Thymus (tissue), 11 donors: Measurements from ENCODE around the gene ARHGAP24. TPM values are rescaled to one million over a fixed set of nuclear protein-coding genes. Genes with fewer than 3 reads are reported as not detected.
"Not testable (repeated sequence)": the region's sequence is repeated elsewhere in the genome, so short reads cannot be mapped to it uniquely, and the experiment has no call there.

Source experiments
- DNase-seq, 9 donors: peaks; one replicate each; pipeline ENCODE4 v3.0.0-alpha.2; 2013; ENCODE audit warnings: low spot score in 9 of 9, low read depth in 6 of 9, missing footprints in 1 of 9
- H3K27ac ChIP-seq, 2 donors: one replicate each; pipeline ENCODE4 v1.5.1; 2013; ENCODE audit warnings: control low read depth in 1 of 2, low read depth in 1 of 2, low read length in 1 of 2, mild to moderate bottlenecking in 1 of 2, moderate library complexity in 1 of 2
- H3K27me3 ChIP-seq, 2 donors: one replicate each; pipeline ENCODE4 v1.5.1; 2013; ENCODE audit warnings: low read length in 1 of 2; ENCODE audit not compliant: control insufficient read depth in 2 of 2, insufficient read depth in 1 of 2
- H3K36me3 ChIP-seq, 2 donors: one replicate each; pipeline ENCODE4 v1.5.1; 2013; ENCODE audit warnings: low read length in 1 of 2, mild to moderate bottlenecking in 1 of 2, moderate library complexity in 1 of 2; ENCODE audit not compliant: control insufficient read depth in 2 of 2, insufficient read depth in 2 of 2
- H3K4me1 ChIP-seq, 2 donors: one replicate each; pipeline ENCODE4 v1.5.1; 2013; ENCODE audit warnings: low read length in 2 of 2; ENCODE audit not compliant: control insufficient read depth in 2 of 2, insufficient read depth in 2 of 2
- H3K4me3 ChIP-seq, 2 donors: one replicate each; pipeline ENCODE4 v1.5.1; 2013; ENCODE audit warnings: low read length in 2 of 2, control low read depth in 1 of 2, mild to moderate bottlenecking in 1 of 2
- H3K9me3 ChIP-seq, 2 donors: one replicate each; pipeline ENCODE4 v1.5.1; 2013; ENCODE audit warnings: low read length in 1 of 2, mild to moderate bottlenecking in 1 of 2; ENCODE audit not compliant: control insufficient read depth in 2 of 2, insufficient read depth in 1 of 2
- WGBS: extraction: QIAGEN DNeasy Blood & Tissue Kit; methylation state at CpG from one replicate; pipeline ENCODE4 v1.1.7; 2013; 5-methylcytosine and 5-hydroxymethylcytosine counted together
- polyA plus RNA-seq: library from polyadenylated mRNA; stranded (reverse); fragments of 200-250 nt; gene quantifications from one replicate; pipeline ENCODE4 v1.2.3, GENCODE V29; 2013
- total RNA-seq: library from RNA; stranded (reverse); fragments of 120-200 nt; gene quantifications from one replicate; pipeline ENCODE4 v1.2.4, GENCODE V29; 2013
- donor health status: healthy.

The ARHGAP24 gene
- total and polyA plus RNA-seq, 2 donors: 10.0 to 18.2 TPM

GRCh38 chr4:85953651-85954018, 478.7 kb downstream of the ARHGAP24 start:
- no peak for DNase-seq
- Histone ChIP-seq H3K4me1 (no peaks in the 10 kb centered on the region), H3K9me3 (no peaks in the 10 kb centered on the region), H3K4me3 (no peak overlapping the region), H3K27me3 (no peaks in the 10 kb centered on the region), H3K27ac (no peak overlapping the region), H3K36me3 (no peaks in the 10 kb centered on the region)
- 94% methylated on average over 3 of the region's 3 CpGs for WGBS

GRCh38 chr4:85955620-85956292, 480.8 kb downstream of the ARHGAP24 start:
- H3K27me3 ChIP-seq: no peaks in the 10 kb centered on the region
- no peaks in the 10 kb centered on the region for H3K36me3 ChIP-seq
- no peak overlapping the region for H3K27ac ChIP-seq
- DNase-seq: no peak
- no peaks in the 10 kb centered on the region for H3K9me3 ChIP-seq
- no peaks in the 10 kb centered on the region for H3K4me1 ChIP-seq
- no peak overlapping the region for H3K4me3 ChIP-seq

GRCh38 chr4:85956293-85956945, 481.5 kb downstream of the ARHGAP24 start:
- no peak overlapping the region for H3K27ac ChIP-seq
- no peaks in the 10 kb centered on the region for H3K36me3 ChIP-seq
- H3K4me3 ChIP-seq: no peak overlapping the region
- H3K4me1 ChIP-seq: no peaks in the 10 kb centered on the region
- H3K27me3 ChIP-seq: no peaks in the 10 kb centered on the region
- no peak for DNase-seq
- no peaks in the 10 kb centered on the region for H3K9me3 ChIP-seq
- WGBS: 98% methylated on average over 17 of the region's 17 CpGs

- H3K36me3 ChIP-seq: no peaks in the 10 kb centered on the region
- no peaks in the 10 kb centered on the region for H3K4me1 ChIP-seq
- no peak overlapping the region for H3K4me3 ChIP-seq
- 94% methylated on average over 4 of the region's 4 CpGs for WGBS
- DNase-seq: no peak
- no peaks in the 10 kb centered on the region for H3K9me3 ChIP-seq
- H3K27me3 ChIP-seq: no peaks in the 10 kb centered on the region
- no peak overlapping the region for H3K27ac ChIP-seq
Observed at GRCh38 chr4:85961887-85962286, 486.9 kb downstream of the ARHGAP24 start.

- Histone ChIP-seq H3K27me3 (no peaks in the 10 kb centered on the region), H3K36me3 (no peaks in the 10 kb centered on the region), H3K9me3 (no peaks in the 10 kb centered on the region), H3K4me1 (no peaks in the 10 kb centered on the region), H3K4me3 (no peak overlapping the region), H3K27ac (no peak overlapping the region)
- no peak for DNase-seq
- 94% methylated on average over 1 of the region's 1 CpG for WGBS
Observed at GRCh38 chr4:85963231-85963630, 488.3 kb downstream of the ARHGAP24 start.

- Histone ChIP-seq H3K36me3 (no peaks in the 10 kb centered on the region), H3K27ac (no peak overlapping the region), H3K27me3 (no peaks in the 10 kb centered on the region), H3K4me3 (no peak overlapping the region), H3K9me3 (no peaks in the 10 kb centered on the region), H3K4me1 (no peaks in the 10 kb centered on the region)
- DNase-seq: no peak
Observed at GRCh38 chr4:85964298-85964697, 489.3 kb downstream of the ARHGAP24 start.

- not testable (repeated sequence) for H3K4me3 ChIP-seq, H3K36me3 ChIP-seq, H3K4me1 ChIP-seq, DNase-seq, H3K27ac ChIP-seq, H3K9me3 ChIP-seq, H3K27me3 ChIP-seq
- WGBS: 96% methylated on average over 4 of the region's 4 CpGs
Observed at GRCh38 chr4:85965017-85965416, 490.1 kb downstream of the ARHGAP24 start.

GRCh38 chr4:85965529-85965928, 490.6 kb downstream of the ARHGAP24 start:
- Histone ChIP-seq H3K27ac (no peak overlapping the region), H3K4me1 (no peaks in the 10 kb centered on the region), H3K4me3 (no peak overlapping the region), H3K27me3 (no peaks in the 10 kb centered on the region), H3K9me3 (no peaks in the 10 kb centered on the region), H3K36me3 (no peaks in the 10 kb centered on the region)
- 96% methylated on average over 1 of the region's 1 CpG for WGBS
- no peak for DNase-seq

- no peaks in the 10 kb centered on the region for H3K27me3 ChIP-seq
- H3K9me3 ChIP-seq: no peaks in the 10 kb centered on the region
- no peak overlapping the region for H3K4me3 ChIP-seq
- 81% methylated on average over 2 of the region's 2 CpGs for WGBS
- DNase-seq: no peak
- no peaks in the 10 kb centered on the region for H3K36me3 ChIP-seq
- H3K4me1 ChIP-seq: no peaks in the 10 kb centered on the region
- no peak overlapping the region for H3K27ac ChIP-seq
Observed at GRCh38 chr4:85966373-85966772, 491.4 kb downstream of the ARHGAP24 start.
